ENCODE results near the gene GNG8. TPM values are rescaled to one million over a fixed set of nuclear protein-coding genes. Genes with fewer than 3 reads are reported as not detected.
"Not testable (repeated sequence)": the region's sequence is repeated elsewhere in the genome, so short reads cannot be mapped to it uniquely, and the experiment has no call there.

The GNG8 gene
- total and polyA plus RNA-seq, 9 of the 15 experiments (the other 6 are each of a cell fraction or from before 2014, with no cell fraction given), result 1.3 TPM; not detected in 8

- ATAC-seq (peak; percentile 39), FAIRE-seq (peak; percentile 94), DNase-seq (ENCODE audit: extremely low read depth in 1 of 4, low spot score in 3 of 4) (peak in 3 of 4 experiments; percentile 40 to 89 (median 77))
- H3K9ac ChIP-seq (ENCODE audit: insufficient read depth in 1 of 2, low read depth in 2 of 2, low read length in 2 of 2), result peak overlapping the region in 1 of 2 experiments; percentile 14; a peak in 1 of 4 replicates
- intact Hi-C loops (cut with micrococcal nuclease); H3K9me3 ChIP-seq (replicated peaks; ENCODE audit: control insufficient read depth, insufficient read depth, low read depth, low read length); H3K27me3 ChIP-seq (ENCODE audit: control insufficient read depth in 2 of 2, insufficient read depth in 2 of 2, low read length in 2 of 2); H3K4me3 ChIP-seq; H3K79me2 ChIP-seq (ENCODE audit: control insufficient read depth, insufficient read depth, low read length); H3K36me3 ChIP-seq (ENCODE audit: control insufficient read depth, insufficient read depth, low read length); CTCF ChIA-PET (ENCODE audit: low intra/inter-chr PET ratio); in situ Hi-C loops (cut with MboI); H3K9me1 ChIP-seq (ENCODE audit: control insufficient read depth, insufficient read depth, low read length); H4K20me1 ChIP-seq (replicated peaks; ENCODE audit: control insufficient read depth, insufficient read depth, low read length); BruUV-seq (replicated peaks); TF ChIP-seq NR2C2 (CRISPR knock-in tag; IDR thresholded peaks at IDR 0.05); TEAD4 (CRISPR knock-in tag; IDR thresholded peaks at IDR 0.05; ENCODE audit: borderline replicate concordance): not testable (repeated sequence)
- peak overlapping the region; percentile 64 for H3K27ac ChIP-seq (ENCODE audit: extremely low read depth, low read depth, low read length)
- WGBS (ENCODE audit: insufficient coverage, low coverage, missing lambda C conversion rate), result 31% methylated on average over 7 of the region's 7 CpGs
- H3K4me1 ChIP-seq (replicated peaks in 1 of 2; ENCODE audit: control insufficient read depth in 2 of 2, insufficient read depth in 2 of 2, low read length in 2 of 2), result peaks cover 52 to 73% of the 10 kb centered on the region in 2 experiments
- H2AFZ ChIP-seq (ENCODE audit: low read depth, low read length), result peak overlapping the region; percentile 86
- H3K4me2 ChIP-seq (ENCODE audit: insufficient read depth, low read length), result peak overlapping the region; percentile 43
- POLR2A ChIA-PET, result interaction anchor here (0.6 kb wide), 3 partner anchors 27 to 85 kb away, joined by 3 read pairs; no protein-coding TSS in a partner anchor
- peak; percentile 62; the same call in 1 of the 2 replicates for TF ChIP-seq SMARCA4 (IDR thresholded peaks at IDR 0.05)
- peak in 1 of 2 experiments; percentile 51; a peak in 2 of 4 replicates for TF ChIP-seq TRIM24 (IDR thresholded peaks at IDR 0.05)
- TF ChIP-seq HDAC2 (IDR thresholded peaks at IDR 0.05), result 0 out of 2 replicates have a peak, but pooled peaks have one; percentile 43
- TF ChIP-seq NR2C2 (tag; IDR thresholded peaks at IDR 0.05), result 0 out of 2 replicates have a peak, but pooled peaks have one; percentile 13
- TF ChIP-seq ESRRA (IDR thresholded peaks at IDR 0.05; ENCODE audit: borderline replicate concordance, low read depth), result peak; percentile 80
- TF ChIP-seq FOXK2 (conservative IDR thresholded peaks at IDR 0.05 in 1 of 2, IDR thresholded peaks at IDR 0.05 in 1 of 2; ENCODE audit: low read depth in 2 of 2), result peak in 1 of 2 experiments; percentile 35; a peak in 1 of 4 replicates
- TF ChIP-seq ZNF3 (CRISPR knock-in tag; IDR thresholded peaks at IDR 0.05), result 0 out of 2 replicates have a peak, but pooled peaks have one; percentile 71
- peak; percentile 86 for TF ChIP-seq USF1 (CRISPR knock-in tag; IDR thresholded peaks at IDR 0.05)
- TF ChIP-seq HMBOX1 (IDR thresholded peaks at IDR 0.05), result peak; percentile 66; the same call in 1 of the 2 replicates
- TF ChIP-seq EP300 (IDR thresholded peaks at IDR 0.05; ENCODE audit: low read length), result peak; percentile 58; the same call in 1 of the 2 replicates
- TF ChIP-seq GATA2 (CRISPR knock-in tag; IDR thresholded peaks at IDR 0.05), result peak; percentile 38; the same call in 1 of the 2 replicates
- TF ChIP-seq DPF2 (IDR thresholded peaks at IDR 0.05), result peak; percentile 44; the same call in 1 of the 2 replicates
- TF ChIP-seq TEAD4 (IDR thresholded peaks at IDR 0.05; ENCODE audit: low read length), result peak; percentile 84
- TF ChIP-seq MECOM (CRISPR knock-in tag; IDR thresholded peaks at IDR 0.05), result 0 out of 2 replicates have a peak, but pooled peaks have one; percentile 46
- peak; percentile 23; the same call in 1 of the 2 replicates for TF ChIP-seq ZNF583 (CRISPR knock-in tag; IDR thresholded peaks at IDR 0.05)
- peak; percentile 19; the same call in 1 of the 2 replicates for TF ChIP-seq TFE3 (CRISPR knock-in tag; IDR thresholded peaks at IDR 0.05)
- 0 out of 2 replicates have a peak, but pooled peaks have one; percentile 17 for TF ChIP-seq ETV5 (CRISPR knock-in tag; IDR thresholded peaks at IDR 0.05; ENCODE audit: low read depth)
- TF ChIP-seq ARID1B (IDR thresholded peaks at IDR 0.05), result peak; percentile 68
- peak; percentile 90; the same call in 1 of the 2 replicates for TF ChIP-seq LCOR (CRISPR knock-in tag; IDR thresholded peaks at IDR 0.05)
- TF ChIP-seq KDM1A (IDR thresholded peaks at IDR 0.05), result peak; percentile 83 to 90
- 0 out of 2 replicates have a peak, but pooled peaks have one; percentile 18 for TF ChIP-seq KLF6 (CRISPR knock-in tag; IDR thresholded peaks at IDR 0.05; ENCODE audit: borderline replicate concordance)
These were observed 7.0 kb downstream of the GNG8 start for GRCh38 chr19:46628970-46629369.

Data from K562 (cell line).